ENCODE measurements around the gene BDKRB2.

BDKRB2 gene

GRCh38 chr14:96204151-96205058, at the start of gene BDKRB2:
BDKRB2 (plus strand) TSS chr14:96204839; CDS start chr14:96237108, 32,269 bp downstream.
- DNase-seq, result peak in 39 of 42 donors; percentile 12 to 84 (median 53)
- intact Hi-C loops (cut with DNase I), result no loop called here

- DNase-seq, result no peak
- intact Hi-C loops (cut with DNase I), result no loop called here
These were observed 49.7 kb upstream of the BDKRB2 start for GRCh38 chr14:96154900-96155299.

GRCh38 chr14:96156804-96157760, 47.6 kb upstream of the BDKRB2 start:
- no peak for DNase-seq
- intact Hi-C loops (cut with DNase I), result no loop called here

GRCh38 chr14:96158735-96159134, 45.9 kb upstream of the BDKRB2 start:
- intact Hi-C loops (cut with DNase I), result no loop called here
- peak in 1 of 42 donors; percentile 20 for DNase-seq

GRCh38 chr14:96160076-96160912, 44.3 kb upstream of the BDKRB2 start:
- DNase-seq, result no peak
- intact Hi-C loops (cut with DNase I), result no loop called here

GRCh38 chr14:96160913-96161310, 43.7 kb upstream of the BDKRB2 start:
- intact Hi-C loops (cut with DNase I), result no loop called here
- peak in 1 of 42 donors; percentile 11 for DNase-seq

GRCh38 chr14:96161636-96162035, 43.0 kb upstream of the BDKRB2 start:
- intact Hi-C loops (cut with DNase I), result no loop called here
- DNase-seq, result peak in 1 of 42 donors; percentile 2

- peak in 2 of 42 donors; percentile 1 to 2 for DNase-seq
- intact Hi-C loops (cut with DNase I), result no loop called here
These were observed 42.4 kb upstream of the BDKRB2 start for GRCh38 chr14:96162265-96162664.

GRCh38 chr14:96162741-96163140, 41.9 kb upstream of the BDKRB2 start:
- intact Hi-C loops (cut with DNase I), result no loop called here
- DNase-seq, result peak in 1 of 42 donors; percentile 19

GRCh38 chr14:96164861-96165490, 39.7 kb upstream of the BDKRB2 start:
- DNase-seq, result peak in 4 of 42 donors; percentile 5 to 22 (median 17)
- intact Hi-C loops (cut with DNase I), result no loop called here

- intact Hi-C loops (cut with DNase I), result no loop called here
- DNase-seq, result peak in 3 of 42 donors; percentile 8 to 34 (median 17)
These were observed 38.9 kb upstream of the BDKRB2 start for GRCh38 chr14:96165493-96166436.

GRCh38 chr14:96166461-96167223, 38.0 kb upstream of the BDKRB2 start:
- intact Hi-C loops (cut with DNase I), result no loop called here
- peak in 3 of 42 donors; percentile 12 to 18 (median 13) for DNase-seq

- intact Hi-C loops (cut with DNase I), result no loop called here
These were observed 37.2 kb upstream of the BDKRB2 start for GRCh38 chr14:96167224-96168148.

GRCh38 chr14:96168581-96168980, 36.1 kb upstream of the BDKRB2 start:
- intact Hi-C loops (cut with DNase I), result no loop called here
- peak in 2 of 42 donors; percentile 3 to 7 for DNase-seq

More at GRCh38 chr14:96167224-96168148, 37.2 kb upstream of the BDKRB2 start:
- DNase-seq, result peak in 3 of 42 donors; percentile 7 to 18 (median 11)

GRCh38 chr14:96170961-96171592, 33.6 kb upstream of the BDKRB2 start:
- intact Hi-C loops (cut with DNase I), result no loop called here
- peak in 3 of 42 donors; percentile 8 to 28 (median 17) for DNase-seq

Data from head of caudate nucleus (tissue), 42 donors.